ENCODE results near the gene MACROD1. TPM values are rescaled to one million over a fixed set of nuclear protein-coding genes. Genes with fewer than 3 reads are reported as not detected.

The MACROD1 gene
- total and polyA plus RNA-seq, 9 of the 15 experiments (the other 6 are each of a cell fraction or from before 2014, with no cell fraction given): 1.1 to 60.0 (median 26.4) TPM

- intact Hi-C loops (cut with micrococcal nuclease) (no loop called here), in situ Hi-C loops (cut with MboI) (no loop called here)
- CTCF ChIA-PET (ENCODE audit: low intra/inter-chr PET ratio): no interaction called here
- Histone ChIP-seq H3K4me1 (replicated peaks in 1 of 2; ENCODE audit: control insufficient read depth in 2 of 2, insufficient read depth in 2 of 2, low read length in 2 of 2) (peaks cover 6 to 38% of the 10 kb centered on the region in 2 experiments; a peak in 4 of 5 replicates), H3K9me1 (ENCODE audit: control insufficient read depth, insufficient read depth, low read length) (no peaks in the 10 kb centered on the region), H3K9me3 (replicated peaks; ENCODE audit: control insufficient read depth, insufficient read depth, low read depth, low read length) (no peaks in the 10 kb centered on the region), H3K4me2 (ENCODE audit: insufficient read depth, low read length) (no peak overlapping the region), H3K9ac (ENCODE audit: insufficient read depth in 1 of 2, low read depth in 2 of 2, low read length in 2 of 2) (no peak overlapping the region; a peak in 1 of 4 replicates), H3K27ac (ENCODE audit: extremely low read depth, low read depth, low read length) (no peak overlapping the region), H3K27me3 (ENCODE audit: control insufficient read depth in 2 of 2, insufficient read depth in 2 of 2, low read length in 2 of 2) (no peaks in the 10 kb centered on the region), H3K36me3 (ENCODE audit: control insufficient read depth, insufficient read depth, low read length) (no peaks in the 10 kb centered on the region), H3K4me3 (no peak overlapping the region), H2AFZ (ENCODE audit: low read depth, low read length) (no peak overlapping the region), H4K20me1 (replicated peaks; ENCODE audit: control insufficient read depth, insufficient read depth, low read length) (peaks cover 36% of the 10 kb centered on the region), H3K79me2 (ENCODE audit: control insufficient read depth, insufficient read depth, low read length) (no peaks in the 10 kb centered on the region)
- TF ChIP-seq U2AF2 (optimal IDR thresholded peaks at IDR 0.05; ENCODE audit: low read depth, low read length) (no peak), SOX6 (IDR thresholded peaks at IDR 0.05) (no peak), ZC3H4 (CRISPR knock-in tag; IDR thresholded peaks at IDR 0.05; ENCODE audit: borderline replicate concordance) (no peak), CREBBP (IDR thresholded peaks at IDR 0.05; ENCODE audit: low read depth, low read length) (no peak), ZNF274 (IDR thresholded peaks at IDR 0.05; ENCODE audit: borderline replicate concordance, low read depth, low read length) (no peak), TAF7 (tag; IDR thresholded peaks at IDR 0.05) (no peak), ZNF77 (CRISPR knock-in tag; IDR thresholded peaks at IDR 0.05) (no peak), MCM5 (IDR thresholded peaks at IDR 0.05; ENCODE audit: low read depth) (no peak)
- ATAC-seq: no peak
- POLR2A ChIA-PET: interaction anchor here (0.7 to 1.6 kb wide), 4 partner anchors 9 to 18 kb away, joined by 3 read pairs; no protein-coding TSS in a partner anchor
- 62% methylated on average over 12 of the region's 12 CpGs for WGBS (ENCODE audit: insufficient coverage, low coverage, missing lambda C conversion rate)
- no peak for FAIRE-seq
- no peak for DNase-seq (ENCODE audit: extremely low read depth in 1 of 4, low spot score in 3 of 4)
- no TSS peak for BruUV-seq (replicated peaks)
Measured at GRCh38 chr11:64077607-64078006, 88.3 kb downstream of the MACROD1 start.
